Activated naive CD4-positive, alpha-beta T cell treated with anti-CD3 and anti-CD28 coated beads, Interleukin-2, amount 50 U/mL, for 72 hours (primary cell): ENCODE results near the gene DCDC2B. TPM values are rescaled to one million over a fixed set of nuclear protein-coding genes. Genes with fewer than 3 reads are reported as not detected.
"Not testable (repeated sequence)": the region's sequence is repeated elsewhere in the genome, so short reads cannot be mapped to it uniquely, and the experiment has no call there.

ENCODE experiments used
- ATAC-seq, 2 donors: fragments of 150-1000 bp; cut with Tn5 transposase; 2 replicates each; pipeline ENCODE4 v1.10.0; 2021; ENCODE audit warnings: mild to moderate bottlenecking in 2 of 2, moderate library complexity in 2 of 2
- DNase-seq, 2 donors: peaks; one replicate each; pipeline ENCODE4 v3.0.0; 2021 to 2022; ENCODE audit warnings: low spot score in 2 of 2
- H3K27ac Mint-ChIP-seq, 2 donors: one replicate each; pipeline ENCODE4 v1.8.0; 2022; ENCODE audit warnings: mild to moderate bottlenecking in 2 of 2, mixed read lengths in 2 of 2
- H3K36me3 Mint-ChIP-seq, 2 donors: one replicate each; pipeline ENCODE4 v1.8.0; 2022; ENCODE audit warnings: mixed read lengths in 2 of 2
- H3K9me3 Mint-ChIP-seq, 2 donors: one replicate each; pipeline ENCODE4 v1.8.0; 2022; ENCODE audit warnings: mixed read lengths in 2 of 2
- total RNA-seq, 2 donors: library from RNA; stranded (reverse); gene quantifications; one replicate each; pipeline ENCODE4 v1.2.3, GENCODE V29; 2022

The DCDC2B gene
- total RNA-seq, 2 donors from 2014 or later = 0.16 TPM; not detected in 1

DNA sequence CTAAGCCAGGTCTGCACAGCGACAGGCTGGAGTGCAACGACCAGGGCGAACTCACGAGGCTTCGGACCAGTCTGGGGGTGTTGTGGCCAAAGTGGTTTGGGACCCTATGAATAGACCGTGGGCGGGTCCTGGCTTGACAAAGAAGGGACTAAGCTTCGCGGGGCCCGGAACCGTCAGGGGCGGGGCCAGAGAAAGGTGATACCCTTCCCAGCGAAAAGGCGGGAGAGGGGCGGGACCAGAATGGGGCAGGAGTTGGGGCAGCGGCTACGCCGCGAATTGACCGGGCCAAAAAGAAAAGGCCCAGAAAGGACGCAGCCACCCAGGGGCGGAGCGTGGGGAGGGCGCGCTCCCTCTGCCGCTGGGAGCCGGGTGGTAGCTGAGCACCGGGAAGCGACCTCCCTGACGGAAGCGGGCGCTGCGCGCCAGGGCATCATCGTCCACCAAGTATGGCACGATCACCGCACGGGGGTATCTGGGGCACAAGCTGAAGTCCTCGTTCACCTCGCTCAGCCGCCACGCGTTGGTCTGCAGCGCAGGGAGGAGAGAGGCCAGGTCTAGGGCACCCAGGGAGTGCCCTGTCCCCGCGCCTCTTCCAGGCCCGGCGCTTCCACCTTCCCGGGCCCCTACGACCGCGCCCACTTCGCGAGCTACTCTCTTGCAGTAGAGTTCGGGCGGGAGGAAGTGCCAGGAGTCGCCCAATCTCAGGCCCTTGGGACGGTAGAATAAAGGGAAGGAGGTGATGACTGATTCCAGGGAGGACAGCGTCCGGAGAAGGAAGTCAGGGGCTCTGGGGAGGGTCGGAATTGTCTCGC, 31.5 kb downstream of the DCDC2B start:
- Mint-ChIP-seq H3K9me3 (no peaks in the 10 kb centered on the region), H3K36me3 (no peaks in the 10 kb centered on the region), H3K27ac (peak overlapping the region; percentile 77 to 93)
- ATAC-seq (peak; percentile 61 to 72), DNase-seq (peak; percentile 49 to 63)

- H3K9me3 Mint-ChIP-seq = no peaks in the 10 kb centered on the region
- ATAC-seq (peak; percentile 69 to 85), DNase-seq (peak; percentile 47 to 67)
- no peaks in the 10 kb centered on the region for H3K36me3 Mint-ChIP-seq
- H3K27ac Mint-ChIP-seq = peak overlapping the region in 1 of 2 donors; percentile 77
These were observed 32.3 kb downstream of the DCDC2B start for GRCh38 chr1:32241001-32241763.

DNA sequence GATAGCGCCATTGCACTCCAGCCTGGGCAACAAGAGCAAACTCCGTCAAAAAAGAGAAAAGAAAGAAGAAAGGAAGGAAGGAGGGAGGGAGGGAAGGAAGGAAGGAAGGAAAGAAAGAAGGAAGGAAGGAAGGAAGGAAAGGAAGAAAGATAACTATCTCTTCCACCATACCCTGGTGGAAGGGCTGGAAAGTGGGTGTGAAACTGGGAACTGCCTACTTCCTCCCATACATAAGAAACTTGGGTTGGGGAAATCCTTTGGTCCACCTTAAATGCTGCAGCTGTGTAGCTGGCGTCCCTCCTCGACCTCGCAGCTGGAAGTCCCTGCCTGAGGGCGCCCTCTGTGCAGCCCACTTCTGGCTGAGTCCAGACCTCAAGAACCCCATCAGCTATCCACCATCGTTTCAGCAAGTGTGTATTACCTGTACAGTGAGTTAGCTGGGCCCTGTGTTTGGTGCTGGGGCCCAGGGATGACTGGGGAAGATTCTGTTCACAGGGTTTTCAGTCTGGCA, 33.5 kb downstream of the DCDC2B start:
- DNase-seq (no peak), ATAC-seq (no peak)
- Mint-ChIP-seq H3K27ac (no peak overlapping the region), H3K36me3 (no peaks in the 10 kb centered on the region), H3K9me3 (no peaks in the 10 kb centered on the region)

GRCh38 chr1:32246888-32247273, 38.0 kb downstream of the DCDC2B start, which contains the start of gene FAM167B:
TSS of gene FAM167B (plus strand) at chr1:32247222. CDS start at chr1:32247422, 200 bp downstream.
- Mint-ChIP-seq H3K36me3 (peaks cover 12% of the 10 kb centered on the region in 2 donors), H3K27ac (peak within 1 kb of the TSS; percentile 80 to 90), H3K9me3 (no peaks in the 10 kb centered on the region)
- ATAC-seq = no peak
- DNase-seq = no peak

- ATAC-seq (no peak), DNase-seq (no peak)
- H3K36me3 Mint-ChIP-seq = peaks cover 18% of the 10 kb centered on the region in 2 donors
- peak overlapping the region; percentile 80 to 90 for H3K27ac Mint-ChIP-seq
- no peaks in the 10 kb centered on the region for H3K9me3 Mint-ChIP-seq
These were observed 38.6 kb downstream of the DCDC2B start for GRCh38 chr1:32247452-32247851.

DNA sequence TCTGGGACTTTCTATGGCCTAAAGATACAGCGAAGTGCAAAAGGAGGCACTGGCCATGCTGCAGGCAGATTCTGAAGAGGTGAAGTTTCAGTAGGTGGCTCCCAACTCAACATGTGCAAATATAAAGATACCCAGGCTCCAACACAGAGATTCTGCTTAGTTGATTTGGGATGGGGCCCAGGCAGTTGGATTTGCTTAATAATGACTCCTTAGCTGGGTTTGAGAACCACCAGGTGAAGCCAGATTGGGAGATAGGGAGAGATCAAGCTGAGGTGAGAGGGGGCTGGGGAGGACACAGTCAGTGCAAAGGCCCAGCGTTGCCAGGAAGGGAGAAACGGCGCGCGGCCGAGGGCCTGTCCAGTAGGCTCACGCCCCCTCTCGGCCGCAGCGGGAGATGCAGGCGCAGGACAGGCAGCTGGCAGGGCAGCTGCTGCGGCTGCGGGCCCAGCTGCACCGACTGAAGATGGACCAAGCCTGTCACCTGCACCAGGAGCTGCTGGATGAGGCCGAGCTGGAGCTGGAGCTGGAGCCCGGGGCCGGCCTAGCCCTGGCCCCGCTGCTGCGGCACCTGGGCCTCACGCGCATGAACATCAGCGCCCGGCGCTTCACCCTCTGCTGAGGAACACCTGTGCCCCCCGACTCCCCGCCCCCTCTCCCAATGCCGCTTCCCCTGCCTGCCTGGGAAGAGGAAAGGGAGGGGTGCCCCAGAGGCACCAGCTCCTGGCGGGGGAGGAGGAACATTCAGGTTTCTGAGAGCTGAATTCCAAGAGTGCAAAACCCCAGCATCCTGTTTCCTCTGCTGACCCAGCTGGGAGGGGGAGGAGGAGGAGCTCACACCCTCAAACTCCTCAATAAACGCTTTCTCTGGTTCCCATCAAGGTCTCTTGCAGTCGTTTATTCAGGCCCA, 39.3 kb downstream of the DCDC2B start:
- H3K9me3 Mint-ChIP-seq = no peaks in the 10 kb centered on the region
- peak overlapping the region; percentile 80 to 90 for H3K27ac Mint-ChIP-seq
- peak; percentile 86 to 90 for DNase-seq
- H3K36me3 Mint-ChIP-seq = peaks cover 23 to 24% of the 10 kb centered on the region in 2 donors
- peak; percentile 32 to 47 for ATAC-seq

DNA sequence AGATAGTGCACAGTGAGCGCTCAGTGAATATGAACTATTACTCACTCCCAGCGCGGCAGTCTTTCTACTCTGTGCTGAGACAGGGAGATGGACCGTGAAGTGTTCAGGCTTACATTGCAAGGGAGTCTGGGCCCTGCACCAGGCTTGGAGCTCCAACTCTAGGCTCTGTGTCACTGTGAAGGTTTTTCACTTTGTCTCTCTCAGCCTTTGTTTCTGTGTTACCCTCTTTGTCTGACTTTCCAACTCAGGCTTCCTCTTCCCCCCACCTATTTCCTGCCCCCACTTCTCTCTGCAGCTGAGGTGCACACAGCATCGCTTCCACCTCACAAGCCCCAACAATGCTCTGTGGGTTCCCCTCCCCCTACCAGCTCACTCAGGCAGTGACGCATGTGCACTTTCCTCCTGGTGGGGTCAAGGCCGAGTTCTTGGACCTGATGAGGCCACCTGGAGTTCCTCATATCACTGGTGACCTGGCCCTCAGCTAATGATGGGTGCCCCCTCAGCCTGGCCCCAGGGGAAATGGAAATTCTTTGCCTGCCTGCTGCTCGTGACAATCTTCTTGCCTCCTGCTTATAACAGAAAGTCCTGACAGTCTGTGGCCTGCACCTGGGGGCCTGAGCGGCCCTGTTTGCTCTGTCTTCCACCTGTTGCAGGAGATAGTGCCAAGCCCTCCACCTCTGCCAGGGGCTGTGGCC, 41.1 kb downstream of the DCDC2B start:
- Mint-ChIP-seq H3K36me3 (peaks cover 24 to 31% of the 10 kb centered on the region in 2 donors), H3K9me3 (no peaks in the 10 kb centered on the region), H3K27ac (peak overlapping the region; percentile 98 to 100)
- peak; percentile 67 to 84 for DNase-seq
- peak; percentile 65 to 71 for ATAC-seq

DNA sequence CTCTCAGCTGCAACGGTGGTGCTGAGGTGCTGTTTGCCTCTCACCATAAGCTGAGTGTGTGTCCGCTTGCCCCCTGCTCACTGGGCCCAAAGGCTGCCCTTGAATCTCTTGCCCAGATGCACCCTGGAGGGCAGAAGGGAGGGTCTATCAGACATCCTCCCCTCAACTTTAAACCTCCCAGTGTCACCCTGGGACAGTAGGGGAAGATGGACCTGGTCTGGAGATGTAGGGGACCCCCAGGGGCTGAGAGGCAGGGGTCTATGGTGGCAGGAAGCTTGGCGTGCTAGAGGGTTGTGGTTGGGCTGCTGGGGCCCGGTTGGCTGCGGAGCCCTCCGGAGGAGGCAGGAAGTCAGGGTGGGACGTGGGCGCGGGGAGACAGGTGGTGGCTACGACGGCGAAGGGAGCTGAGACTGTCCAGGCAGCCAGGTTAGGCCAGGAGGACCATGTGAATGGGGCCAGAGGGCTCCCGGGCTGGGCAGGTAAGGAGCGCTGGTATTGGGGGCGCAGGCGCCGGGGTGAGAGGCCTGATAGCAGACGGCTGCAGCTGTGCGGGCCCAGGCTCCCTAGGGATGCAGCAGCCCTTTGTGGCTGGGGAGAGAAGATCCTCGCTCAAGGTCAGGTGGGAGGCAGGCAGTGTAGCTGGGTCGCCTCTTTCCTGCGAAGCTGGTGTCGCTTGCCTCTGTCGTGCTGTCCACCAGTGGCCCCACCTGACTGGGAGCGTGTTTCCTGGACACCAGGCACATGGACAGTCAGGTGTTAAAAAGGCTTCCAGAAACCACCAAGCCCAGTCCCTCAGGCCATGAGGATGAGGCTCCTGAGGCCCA, 42.2 kb downstream of the DCDC2B start, which contains the start of gene LCK:
Gene LCK (plus strand): TSS at position 373 of the 824 bp plus-strand sequence. CDS start 23,065 bp downstream, outside the sequence.
- Mint-ChIP-seq H3K36me3 (peaks cover 24 to 37% of the 10 kb centered on the region in 2 donors), H3K27ac (peak within 1 kb of the TSS; percentile 98 to 100), H3K9me3 (no peaks in the 10 kb centered on the region)
- DNase-seq (peak; percentile 73 to 78), ATAC-seq (peak; percentile 42 to 49)

GRCh38 chr1:32255072-32256071, 46.5 kb downstream of the DCDC2B start:
- DNase-seq = no peak
- Mint-ChIP-seq H3K36me3 (peaks cover 38 to 42% of the 10 kb centered on the region in 2 donors), H3K9me3 (no peaks in the 10 kb centered on the region), H3K27ac (peak overlapping the region; percentile 92 to 98)
- ATAC-seq = peak; percentile 1 to 8

DNA sequence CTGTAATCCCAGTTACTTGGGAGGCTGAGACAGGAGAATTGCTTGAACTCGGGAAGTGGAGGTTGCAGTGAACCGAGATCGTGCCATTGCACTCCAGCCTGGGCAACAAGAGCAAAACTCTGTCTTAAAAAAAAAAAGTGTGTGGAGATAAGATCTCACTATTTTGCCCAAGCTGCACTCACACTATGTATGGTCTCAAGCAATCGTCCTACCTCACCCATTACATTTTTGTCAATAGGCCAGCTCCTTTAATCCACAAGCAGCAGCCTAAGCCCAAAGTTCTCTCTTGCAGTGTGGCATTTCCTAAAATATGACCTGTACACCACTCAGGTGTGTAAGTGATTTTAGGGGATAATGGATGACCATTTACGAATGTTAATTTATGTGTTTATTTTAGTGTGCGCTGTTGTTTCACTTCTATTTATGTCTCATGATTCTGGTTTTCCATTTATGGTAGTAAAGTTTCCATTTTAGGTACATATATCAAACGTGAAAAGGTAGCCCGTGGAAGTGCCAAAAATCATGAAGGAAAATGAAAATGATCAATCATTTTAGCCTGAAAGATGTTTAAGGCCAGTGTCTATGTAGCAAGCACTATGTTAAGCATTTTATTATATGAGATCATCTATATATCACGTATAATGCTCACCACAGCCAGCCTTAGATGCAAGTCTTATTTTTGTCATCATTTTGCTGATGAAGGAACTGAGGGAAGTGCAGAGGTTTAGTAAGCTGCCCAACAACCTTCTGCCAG, 47.8 kb downstream of the DCDC2B start:
- ATAC-seq (peak; percentile 21 to 47), DNase-seq (no peak)
- Mint-ChIP-seq H3K9me3 (no peaks in the 10 kb centered on the region), H3K27ac (peak overlapping the region; percentile 91), H3K36me3 (peaks cover 33 to 37% of the 10 kb centered on the region in 2 donors)

DNA sequence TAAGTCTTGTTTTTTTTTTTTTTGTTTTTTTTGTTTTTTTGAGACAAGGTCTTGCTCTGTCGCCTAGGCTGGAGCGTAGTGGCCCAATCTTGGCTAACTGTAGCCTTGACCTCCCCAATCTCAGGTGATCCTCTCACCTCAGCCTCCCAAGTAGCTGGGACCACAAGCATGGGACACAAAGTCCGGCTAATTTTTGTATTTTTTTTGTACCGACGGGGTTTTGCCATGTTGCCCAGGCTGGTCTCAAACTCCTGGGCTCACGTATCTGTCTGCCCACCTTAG, 48.3 kb downstream of the DCDC2B start:
- ATAC-seq (no peak), DNase-seq (no peak)
- peaks cover 28 to 32% of the 10 kb centered on the region in 2 donors for H3K36me3 Mint-ChIP-seq
- H3K27ac Mint-ChIP-seq = peak overlapping the region; percentile 91
- no peaks in the 10 kb centered on the region for H3K9me3 Mint-ChIP-seq

DNA sequence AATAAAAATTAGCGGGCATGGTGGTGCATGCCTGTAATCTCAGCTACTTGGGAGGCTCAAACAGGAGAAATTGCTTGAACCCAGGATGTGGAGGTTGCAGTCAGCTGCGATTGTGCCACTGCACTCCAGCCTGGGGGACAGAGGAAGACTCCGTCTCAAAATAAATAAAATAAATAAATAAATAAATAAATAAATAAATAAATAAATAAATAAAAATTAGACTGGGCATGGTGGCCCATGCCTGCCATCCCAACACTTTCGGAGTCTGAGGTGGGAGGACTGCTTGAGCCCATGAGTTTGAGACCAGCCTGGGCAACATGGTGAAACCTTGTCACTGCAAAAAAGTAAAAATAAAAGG, 54.3 kb downstream of the DCDC2B start:
- not testable (repeated sequence) for H3K9me3 Mint-ChIP-seq, H3K27ac Mint-ChIP-seq, DNase-seq, ATAC-seq
- H3K36me3 Mint-ChIP-seq = peaks cover 6 to 27% of the 10 kb centered on the region in 2 donors

GRCh38 chr1:32263744-32264143, 54.9 kb downstream of the DCDC2B start:
- peak; percentile 77 to 78 for ATAC-seq

More at GRCh38 chr1:32263744-32264143, 54.9 kb downstream of the DCDC2B start:
- peaks cover 6 to 27% of the 10 kb centered on the region in 2 donors for H3K36me3 Mint-ChIP-seq
- DNase-seq = no peak
- H3K9me3 Mint-ChIP-seq = peaks cover 0 to 4% of the 10 kb centered on the region in 2 donors
- peak overlapping the region in 1 of 2 donors; percentile 70 for H3K27ac Mint-ChIP-seq
